Nephron (organoid): ENCODE data around the gene FXYD3.

Experiments used
- H3K27ac Mint-ChIP-seq, 3 experiments: 2 replicates each; pipeline ENCODE4 v1.8.0; 2020; ENCODE audit warnings: mixed read lengths in 3 of 3, mild to moderate bottlenecking in 2 of 3, moderate library complexity in 1 of 3
- H3K27me3 Mint-ChIP-seq: 2 replicates; pipeline ENCODE4 v1.8.0; 2021; ENCODE audit warnings: low read depth, mild to moderate bottlenecking, moderate library complexity, mixed read lengths
- H3K36me3 Mint-ChIP-seq: 2 replicates; pipeline ENCODE4 v1.8.0; 2020; ENCODE audit warnings: low read depth, mixed read lengths
- H3K4me1 Mint-ChIP-seq: 2 replicates; pipeline ENCODE4 v1.8.0; 2020; ENCODE audit warnings: mixed read lengths
- H3K4me3 Mint-ChIP-seq, 3 experiments: 2 replicates each; pipeline ENCODE4 v1.8.0; 2020; ENCODE audit warnings: mild to moderate bottlenecking in 3 of 3, mixed read lengths in 3 of 3, moderate library complexity in 2 of 3
- H3K9me3 Mint-ChIP-seq: 2 replicates; pipeline ENCODE4 v1.8.0; 2020; ENCODE audit warnings: mixed read lengths
- CTCF ChIP-seq, 3 experiments: fragments of 200-600 bp; sonication (generic); IDR thresholded peaks; one replicate each; pipeline ENCODE4 v1.5.0; 2021; ENCODE audit warnings: antibody characterized with exemption in 3 of 3; ENCODE audit not compliant: unreplicated experiment in 3 of 3

Gene FXYD3

GRCh38 chr19:35115177-35115951, at the start of gene FXYD3:
Gene FXYD3 (plus strand): TSS chr19:35115823. CDS start chr19:35119377, 3,554 bp downstream.
- Mint-ChIP-seq H3K9me3 (no peaks in the 10 kb centered on the region), H3K27me3 (peaks cover 12% of the 10 kb centered on the region), H3K27ac (peak within 1 kb of the TSS; percentile 16 to 85 (median 42)), H3K4me1 (peaks cover 13% of the 10 kb centered on the region), H3K4me3 (peak within 1 kb of the TSS; percentile 63 to 67 (median 65)), H3K36me3 (no peaks in the 10 kb centered on the region)
- no peak for TF ChIP-seq CTCF (IDR thresholded peaks at IDR 0.05; ENCODE audit: unreplicated experiment in 3 of 3)

- TF ChIP-seq CTCF (IDR thresholded peaks at IDR 0.05; ENCODE audit: unreplicated experiment in 3 of 3): no peak
- no peak overlapping the region for H3K4me3 Mint-ChIP-seq
- peaks cover 22% of the 10 kb centered on the region for H3K27me3 Mint-ChIP-seq
- H3K9me3 Mint-ChIP-seq: no peaks in the 10 kb centered on the region
- peaks cover 23% of the 10 kb centered on the region for H3K4me1 Mint-ChIP-seq
- H3K36me3 Mint-ChIP-seq: no peaks in the 10 kb centered on the region
- no peak overlapping the region for H3K27ac Mint-ChIP-seq
Observed at GRCh38 chr19:35066121-35066520, 49.5 kb upstream of the FXYD3 start.

- H3K4me3 Mint-ChIP-seq: no peak overlapping the region
- H3K27me3 Mint-ChIP-seq: peaks cover 19% of the 10 kb centered on the region
- no peaks in the 10 kb centered on the region for H3K9me3 Mint-ChIP-seq
- peak overlapping the region in 1 of 3 experiments; percentile 35 for H3K27ac Mint-ChIP-seq
- H3K4me1 Mint-ChIP-seq: peaks cover 23% of the 10 kb centered on the region
- peak; percentile 77 to 87 (median 78) for TF ChIP-seq CTCF (IDR thresholded peaks at IDR 0.05; ENCODE audit: unreplicated experiment in 3 of 3)
- no peaks in the 10 kb centered on the region for H3K36me3 Mint-ChIP-seq
Observed at GRCh38 chr19:35066691-35067563, 48.7 kb upstream of the FXYD3 start.

GRCh38 chr19:35068941-35069634, 46.5 kb upstream of the FXYD3 start:
- no peak for TF ChIP-seq CTCF (IDR thresholded peaks at IDR 0.05; ENCODE audit: unreplicated experiment in 3 of 3)
- peaks cover 23% of the 10 kb centered on the region for H3K4me1 Mint-ChIP-seq

GRCh38 chr19:35069696-35070095, 45.9 kb upstream of the FXYD3 start:
- no peak for TF ChIP-seq CTCF (IDR thresholded peaks at IDR 0.05; ENCODE audit: unreplicated experiment in 3 of 3)

More at GRCh38 chr19:35068941-35069634, 46.5 kb upstream of the FXYD3 start:
- Mint-ChIP-seq H3K27ac (peak overlapping the region; percentile 68 to 97 (median 74)), H3K9me3 (no peaks in the 10 kb centered on the region), H3K4me3 (peak overlapping the region in 2 of 3 experiments; percentile 29 to 52), H3K27me3 (peaks cover 14% of the 10 kb centered on the region), H3K36me3 (no peaks in the 10 kb centered on the region)

More at GRCh38 chr19:35069696-35070095, 45.9 kb upstream of the FXYD3 start:
- H3K9me3 Mint-ChIP-seq: no peaks in the 10 kb centered on the region
- peak overlapping the region in 1 of 3 experiments; percentile 58 for H3K27ac Mint-ChIP-seq
- H3K4me1 Mint-ChIP-seq: peaks cover 23% of the 10 kb centered on the region
- H3K4me3 Mint-ChIP-seq: no peak overlapping the region
- no peaks in the 10 kb centered on the region for H3K36me3 Mint-ChIP-seq
- peaks cover 14% of the 10 kb centered on the region for H3K27me3 Mint-ChIP-seq
